GM10248 (cell line): ENCODE data around the gene ALDH4A1.

Experiments
- CTCF ChIA-PET: fragments of 300-600 bp; sonication (Branson Sonifier 250); formaldehyde crosslinking; extraction: SDS; loops from one replicate; lab custom pipeline; 2021; ENCODE audit warnings: antibody characterized with exemption; lab: Yijun Ruan, JAX
- POLR2A ChIA-PET: fragments of 350-650 bp; sonication (Branson Sonifier 250); formaldehyde crosslinking; extraction: SDS; loops from one replicate; lab custom pipeline; 2020; ENCODE audit warnings: antibody characterized with exemption; lab: Yijun Ruan, JAX
- DNase-seq: peaks from one replicate; pipeline ENCODE4 v3.0.0; 2012; ENCODE audit errors: extremely low spot score
- TF ChIP-seq, protein P1 (sequence below): IDR thresholded peaks from 2 replicates; pipeline ENCODE4 v1.5.1; 2012; ENCODE audit warnings: mild to moderate bottlenecking, low read depth; ENCODE audit errors: extremely low read depth, missing control alignments, control extremely low read depth

The ALDH4A1 gene

DNA sequence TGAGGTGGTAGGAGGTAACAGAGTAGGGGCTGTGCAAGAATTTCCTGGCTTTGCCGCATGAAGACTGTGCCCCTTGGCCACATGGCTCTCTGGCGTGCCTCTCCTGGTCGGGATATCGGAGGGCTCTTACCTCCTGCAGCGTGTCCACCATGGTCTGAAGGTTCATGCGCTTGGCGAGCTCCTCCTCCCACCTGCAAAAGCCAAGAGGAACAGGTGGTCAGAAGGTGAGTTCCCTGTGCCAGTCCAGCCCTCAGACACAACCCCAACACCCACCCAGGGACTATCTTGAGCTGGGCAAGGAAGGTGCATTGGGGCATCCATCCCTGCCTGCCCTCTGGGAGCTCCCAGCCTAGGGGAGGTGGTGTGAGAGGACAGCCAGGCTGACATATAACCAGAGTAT lies 18.6 kb upstream of the ALDH4A1 start:
- TF ChIP-seq, protein P1, sequence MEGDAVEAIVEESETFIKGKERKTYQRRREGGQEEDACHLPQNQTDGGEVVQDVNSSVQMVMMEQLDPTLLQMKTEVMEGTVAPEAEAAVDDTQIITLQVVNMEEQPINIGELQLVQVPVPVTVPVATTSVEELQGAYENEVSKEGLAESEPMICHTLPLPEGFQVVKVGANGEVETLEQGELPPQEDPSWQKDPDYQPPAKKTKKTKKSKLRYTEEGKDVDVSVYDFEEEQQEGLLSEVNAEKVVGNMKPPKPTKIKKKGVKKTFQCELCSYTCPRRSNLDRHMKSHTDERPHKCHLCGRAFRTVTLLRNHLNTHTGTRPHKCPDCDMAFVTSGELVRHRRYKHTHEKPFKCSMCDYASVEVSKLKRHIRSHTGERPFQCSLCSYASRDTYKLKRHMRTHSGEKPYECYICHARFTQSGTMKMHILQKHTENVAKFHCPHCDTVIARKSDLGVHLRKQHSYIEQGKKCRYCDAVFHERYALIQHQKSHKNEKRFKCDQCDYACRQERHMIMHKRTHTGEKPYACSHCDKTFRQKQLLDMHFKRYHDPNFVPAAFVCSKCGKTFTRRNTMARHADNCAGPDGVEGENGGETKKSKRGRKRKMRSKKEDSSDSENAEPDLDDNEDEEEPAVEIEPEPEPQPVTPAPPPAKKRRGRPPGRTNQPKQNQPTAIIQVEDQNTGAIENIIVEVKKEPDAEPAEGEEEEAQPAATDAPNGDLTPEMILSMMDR, result no peak
- CTCF ChIA-PET, result interaction anchor here (0.8 to 5.5 kb wide), 2 partner anchors 14 to 18 kb away, joined by 3 to 48 read pairs; no protein-coding TSS in a partner anchor
- POLR2A ChIA-PET, result interaction anchor here (0.6 kb wide), 1 partner anchor 736 kb away, joined by 3 read pairs; no protein-coding TSS in a partner anchor

GRCh38 chr1:18919956-18920355 lies 17.6 kb upstream of the ALDH4A1 start:
- CTCF ChIA-PET, result no interaction called here
- POLR2A ChIA-PET, result no interaction called here
- no peak for DNase-seq
- TF ChIP-seq, protein P1, result no peak

More for the DNA sequence above, 18.6 kb upstream of the ALDH4A1 start:
- DNase-seq, result no peak

- ChIA-PET CTCF (no interaction called here), POLR2A (no interaction called here)
- TF ChIP-seq, protein P1, result no peak
- no peak for DNase-seq
Observed at GRCh38 chr1:18919197-18919905, 17.0 kb upstream of the ALDH4A1 start.

- TF ChIP-seq, protein P1, result no peak
- POLR2A ChIA-PET, result no interaction called here
- CTCF ChIA-PET, result interaction anchor here (1.2 kb wide), 1 partner anchor 11 kb away, joined by 3 read pairs; no protein-coding TSS in a partner anchor
- DNase-seq, result no peak
Observed at GRCh38 chr1:18918417-18918816, 16.1 kb upstream of the ALDH4A1 start.

DNA sequence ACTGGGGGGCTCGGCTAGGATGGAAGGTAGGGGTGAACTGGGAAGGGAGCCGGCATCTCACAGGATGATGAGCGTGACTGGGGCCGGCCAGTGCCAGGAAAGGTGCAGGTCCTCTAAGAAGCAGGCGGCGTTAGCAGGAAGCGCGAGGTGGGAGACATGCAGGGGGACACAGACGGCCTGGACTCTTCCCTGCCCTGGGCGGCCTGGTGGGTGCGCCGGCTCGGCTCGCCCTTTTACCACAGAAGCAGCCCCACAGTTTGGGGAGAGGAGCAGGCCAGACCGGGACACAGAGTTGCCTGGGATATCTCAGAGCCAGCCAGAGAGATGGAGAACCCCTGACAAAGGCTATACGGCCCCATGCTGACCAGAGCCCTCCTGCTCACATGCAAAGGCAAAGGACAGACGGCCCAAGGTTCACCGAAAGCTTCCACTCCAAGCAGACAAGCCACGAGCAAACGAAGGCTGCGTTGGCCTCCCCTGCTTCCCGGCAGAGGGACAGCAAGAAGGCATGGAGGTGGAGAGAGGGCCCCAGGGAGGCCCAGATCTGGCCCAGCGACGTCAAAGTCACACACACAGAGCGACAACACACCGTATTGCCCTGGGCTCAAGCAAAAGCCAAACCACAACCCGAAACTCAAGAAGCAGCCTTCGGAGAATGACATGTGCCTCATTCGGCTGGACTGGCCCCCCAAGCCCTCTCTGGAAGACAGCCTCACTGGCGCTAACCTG lies 14.9 kb upstream of the ALDH4A1 start:
- CTCF ChIA-PET, result interaction anchor here (1.2 to 6.6 kb wide), 2 partner anchors 8 to 10 kb away, joined by 3 to 101 read pairs; no protein-coding TSS in a partner anchor
- POLR2A ChIA-PET, result no interaction called here
- TF ChIP-seq, protein P1, result no peak
- no peak for DNase-seq

- TF ChIP-seq, protein P1, result no peak
- POLR2A ChIA-PET, result no interaction called here
- DNase-seq, result no peak
- CTCF ChIA-PET, result interaction anchor here (1.1 to 6.6 kb wide), 9 partner anchors 8 to 179 kb away, joined by 3 to 101 read pairs (median 18); partner anchors contain the start of gene ALDH4A1
Observed at GRCh38 chr1:18915341-18915740, 13.0 kb upstream of the ALDH4A1 start.
